ENCODE results near the gene ADORA2A.

- TF ChIP-seq EZH2 (IDR thresholded peaks at IDR 0.05) = no peak
- no peak for TF ChIP-seq POLR2AphosphoS5 (IDR thresholded peaks at IDR 0.05; ENCODE audit: borderline replicate concordance, low read depth, low read length)
These were observed 12.1 kb upstream of the ADORA2A start for GRCh38 chr22:24414984-24415945.
